Epithelial cell of esophagus (primary cell): ENCODE measurements around the gene OR9I1.
A peak's percentile ranks its signal among the peaks of the same experiment; 100 is the strongest.

Source experiments
- DNase-seq: peaks from one replicate; pipeline ENCODE4 v3.0.0; 2010; ENCODE audit warnings: low read depth
- H3K4me3 ChIP-seq: 2 replicates; pipeline ENCODE4 v1.5.1; 2011; ENCODE audit warnings: mild to moderate bottlenecking, low read length, control low read depth
- TF ChIP-seq, protein P1 (sequence below): IDR thresholded peaks from 2 replicates; pipeline ENCODE4 v1.5.1; 2011; ENCODE audit warnings: low read depth, mild to moderate bottlenecking, low read length, control low read depth, inconsistent platforms; ENCODE audit not compliant: insufficient read depth; ENCODE audit errors: missing control alignments

Gene OR9I1

DNA sequence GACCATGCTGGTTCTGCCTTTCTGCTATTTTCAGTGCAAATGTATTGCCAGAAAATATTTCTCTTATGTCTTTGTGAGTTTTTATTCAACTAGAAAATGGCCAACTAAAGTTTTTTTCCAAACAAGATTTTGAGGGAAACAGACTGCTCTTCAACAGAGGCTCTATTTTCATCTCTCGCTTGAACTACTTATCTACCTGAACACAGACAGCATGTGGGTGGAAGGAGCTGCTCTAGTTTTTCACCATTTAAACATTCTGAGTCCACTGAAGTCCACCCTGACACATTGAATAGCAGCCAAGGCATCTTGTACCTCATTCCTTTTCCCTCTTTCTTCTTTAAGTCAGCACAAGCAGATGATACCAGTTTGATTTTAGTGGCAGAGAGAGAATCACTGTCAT lies 9.8 kb upstream of the OR9I1 start:
- TF ChIP-seq, protein P1, sequence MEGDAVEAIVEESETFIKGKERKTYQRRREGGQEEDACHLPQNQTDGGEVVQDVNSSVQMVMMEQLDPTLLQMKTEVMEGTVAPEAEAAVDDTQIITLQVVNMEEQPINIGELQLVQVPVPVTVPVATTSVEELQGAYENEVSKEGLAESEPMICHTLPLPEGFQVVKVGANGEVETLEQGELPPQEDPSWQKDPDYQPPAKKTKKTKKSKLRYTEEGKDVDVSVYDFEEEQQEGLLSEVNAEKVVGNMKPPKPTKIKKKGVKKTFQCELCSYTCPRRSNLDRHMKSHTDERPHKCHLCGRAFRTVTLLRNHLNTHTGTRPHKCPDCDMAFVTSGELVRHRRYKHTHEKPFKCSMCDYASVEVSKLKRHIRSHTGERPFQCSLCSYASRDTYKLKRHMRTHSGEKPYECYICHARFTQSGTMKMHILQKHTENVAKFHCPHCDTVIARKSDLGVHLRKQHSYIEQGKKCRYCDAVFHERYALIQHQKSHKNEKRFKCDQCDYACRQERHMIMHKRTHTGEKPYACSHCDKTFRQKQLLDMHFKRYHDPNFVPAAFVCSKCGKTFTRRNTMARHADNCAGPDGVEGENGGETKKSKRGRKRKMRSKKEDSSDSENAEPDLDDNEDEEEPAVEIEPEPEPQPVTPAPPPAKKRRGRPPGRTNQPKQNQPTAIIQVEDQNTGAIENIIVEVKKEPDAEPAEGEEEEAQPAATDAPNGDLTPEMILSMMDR, result no peak
- H3K4me3 ChIP-seq, result no peak overlapping the region
- no peak for DNase-seq

DNA sequence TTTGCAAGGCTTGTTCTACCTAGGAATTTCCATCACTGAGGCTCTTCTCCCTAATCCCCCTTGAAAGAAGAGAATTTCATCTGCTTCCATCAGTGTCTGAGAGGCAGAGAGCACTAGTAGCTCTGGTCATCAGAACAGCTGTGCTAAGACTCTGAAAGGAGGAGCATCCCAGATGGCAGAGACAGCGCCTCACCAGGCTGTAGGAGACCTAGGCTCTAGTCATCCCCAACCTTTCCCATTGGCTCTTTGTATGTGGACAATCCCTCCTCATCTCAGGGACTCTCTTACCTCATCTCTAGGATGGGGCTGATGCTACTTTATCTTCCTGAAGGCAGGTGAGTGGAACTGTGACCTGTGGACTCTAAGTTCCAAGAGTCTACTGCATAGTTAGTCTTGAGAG lies 8.8 kb upstream of the OR9I1 start:
- no peak for DNase-seq
- H3K4me3 ChIP-seq, result no peak overlapping the region
- TF ChIP-seq, protein P1, result no peak

DNA sequence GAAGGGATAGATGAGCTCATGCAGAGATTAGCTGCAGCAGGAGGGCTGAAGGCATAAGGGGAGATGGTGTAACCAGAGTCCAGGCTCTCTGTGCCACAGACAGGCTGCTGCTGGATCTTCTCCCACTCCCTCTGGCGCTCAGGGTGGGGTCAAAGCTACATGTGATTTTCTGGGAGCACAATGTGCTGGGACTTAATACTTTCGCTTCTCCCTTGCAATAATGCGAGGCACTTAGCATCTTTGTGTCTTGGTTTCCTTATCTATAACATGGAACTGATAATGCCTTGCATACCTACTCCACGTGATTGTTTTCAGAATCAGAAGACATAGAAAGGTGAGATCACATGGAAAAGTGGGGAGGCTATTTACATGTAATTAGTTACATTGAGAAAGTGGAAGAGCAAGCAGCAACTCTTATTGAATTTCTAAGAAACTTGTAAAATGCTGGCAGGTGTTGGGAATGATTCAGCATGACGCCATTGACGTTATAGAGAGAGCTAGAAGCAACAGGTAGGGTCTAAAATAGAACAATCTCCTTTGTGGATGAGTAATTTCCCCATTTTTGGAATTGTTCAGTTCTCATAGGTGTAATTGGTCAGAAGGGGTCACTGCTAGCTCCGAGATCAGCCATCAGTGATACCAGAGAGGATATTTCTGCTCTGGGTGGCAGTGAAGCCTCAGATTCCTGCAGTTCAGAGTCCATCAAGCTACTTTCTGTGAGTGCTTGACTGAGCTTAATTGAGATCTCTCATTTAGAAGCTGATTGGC lies 8.2 kb upstream of the OR9I1 start:
- peak; percentile 32 for DNase-seq
- no peak overlapping the region for H3K4me3 ChIP-seq
- TF ChIP-seq, protein P1, result no peak

DNA sequence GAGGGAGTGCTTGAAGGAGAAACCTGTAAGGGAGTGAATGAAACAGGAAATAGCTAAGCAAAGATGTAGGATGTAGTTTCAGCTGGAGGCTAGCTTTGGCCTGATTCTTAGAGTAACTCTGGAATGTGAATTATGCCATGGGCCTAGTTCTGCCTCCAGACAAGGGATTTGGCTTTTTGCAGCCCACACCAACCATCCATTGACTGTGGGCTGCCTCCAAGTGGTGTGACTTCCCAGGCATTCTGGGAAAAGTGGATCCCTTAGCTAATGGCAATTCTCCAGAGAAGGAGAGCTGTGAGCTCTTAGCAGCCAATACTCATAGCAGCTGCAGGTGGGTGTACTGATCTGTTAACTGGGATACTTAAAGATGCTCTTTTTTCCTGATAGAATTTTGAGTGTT lies 2.0 kb upstream of the OR9I1 start:
- DNase-seq, result no peak
- TF ChIP-seq, protein P1, result no peak
- no peak overlapping the region for H3K4me3 ChIP-seq

DNA sequence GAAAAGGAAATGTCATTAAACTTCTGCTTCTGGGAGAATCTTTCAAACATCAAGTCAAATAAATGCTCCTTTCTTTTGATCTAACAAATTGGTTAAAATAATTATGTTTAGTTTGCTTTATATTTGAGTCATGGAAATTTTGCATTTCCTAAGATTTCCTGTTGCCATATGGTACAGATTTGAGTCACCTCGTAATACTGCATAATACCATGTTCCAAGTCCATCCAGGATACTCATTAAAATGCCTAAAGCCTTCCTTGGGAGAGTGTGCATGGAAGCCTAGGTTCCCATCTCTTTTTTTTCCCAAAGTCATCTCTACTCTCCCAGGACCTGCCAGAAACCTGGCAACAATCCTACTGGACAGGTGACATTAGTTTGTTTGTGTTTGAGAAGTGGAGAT lies 4.2 kb downstream of the OR9I1 start:
- no peak overlapping the region for H3K4me3 ChIP-seq
- TF ChIP-seq, protein P1, result no peak
- DNase-seq, result no peak

DNA sequence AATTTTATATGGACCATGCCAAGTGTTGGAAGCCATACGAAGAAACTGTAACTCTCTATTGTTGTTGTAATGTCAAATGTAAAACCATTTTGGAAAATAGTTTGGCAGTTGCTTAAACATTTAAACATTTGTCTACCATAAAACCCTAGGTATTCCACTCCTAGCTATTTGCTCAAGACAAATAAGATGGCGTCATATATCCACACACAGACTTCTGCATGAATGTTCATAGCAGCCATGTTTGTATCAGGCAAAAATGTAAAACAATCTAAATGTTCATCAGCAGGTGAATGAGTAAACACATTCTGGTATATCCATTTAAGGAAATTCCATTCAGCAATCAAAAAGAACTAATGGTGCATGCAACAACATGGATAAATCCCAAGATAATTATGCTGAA lies 27.9 kb downstream of the OR9I1 start:
- TF ChIP-seq, protein P1, result no peak
- H3K4me3 ChIP-seq, result no peak overlapping the region

DNA sequence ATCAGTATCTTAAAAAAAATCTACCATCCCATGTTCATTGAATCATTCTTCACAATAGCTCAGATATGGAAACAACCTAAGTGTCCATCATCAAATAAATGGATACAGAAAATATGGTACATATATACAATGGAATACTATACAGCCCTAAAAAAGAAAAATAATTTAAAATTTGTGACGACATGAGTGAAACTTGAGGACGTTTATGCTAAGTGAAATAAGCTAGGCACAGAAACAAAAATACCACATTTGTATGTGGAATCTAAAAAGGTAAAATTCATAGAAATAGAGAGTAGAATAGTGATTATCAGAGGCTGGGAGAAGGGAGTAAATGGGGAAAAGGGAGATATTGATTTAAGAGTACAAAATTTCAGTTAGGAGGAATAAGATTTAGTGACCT lies 38.8 kb downstream of the OR9I1 start:
- TF ChIP-seq, protein P1, result no peak
- no peak overlapping the region for H3K4me3 ChIP-seq
- DNase-seq, result no peak

More for the DNA sequence above, 27.9 kb downstream of the OR9I1 start:
- no peak for DNase-seq
